ENCODE results near the gene MYOG. TPM values are rescaled to one million over a fixed set of nuclear protein-coding genes. Genes with fewer than 3 reads are reported as not detected.

The MYOG gene
- total and polyA plus RNA-seq, 7 donors: not detected

DNA sequence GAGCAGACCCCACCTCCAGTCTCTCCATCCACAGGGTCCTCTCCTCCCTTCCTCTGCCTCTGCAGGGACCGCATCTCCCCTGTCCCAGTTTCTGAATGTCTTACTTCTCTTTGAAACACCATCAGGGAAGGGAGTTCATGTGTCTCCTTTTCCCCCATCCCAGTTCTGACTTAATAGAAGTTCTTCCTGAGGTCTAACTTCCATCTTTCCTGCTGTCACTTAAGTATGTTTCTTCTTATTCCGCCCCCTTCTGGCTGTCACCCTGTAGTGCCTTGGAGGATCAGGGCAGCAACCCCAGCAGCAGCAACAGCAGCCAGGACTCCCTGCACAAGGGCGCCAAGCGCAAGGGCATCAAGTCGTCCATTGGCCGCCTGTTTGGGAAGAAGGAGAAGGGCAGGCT lies 29.3 kb downstream of the MYOG start:
- Histone ChIP-seq H3K27me3 (no peaks in the 10 kb centered on the region), H3K4me1 (no peaks in the 10 kb centered on the region), H3K9me3 (no peaks in the 10 kb centered on the region), H3K27ac (no peak overlapping the region), H3K4me3 (no peak overlapping the region), H3K36me3 (no peaks in the 10 kb centered on the region)
- intact Hi-C loops (cut with DNase I): no loop called here
- WGBS, 2 donors: 91 to 96% methylated on average over 6 of the region's 6 CpGs
- TF ChIP-seq POLR2A (IDR thresholded peaks at IDR 0.05) (no peak), POLR2AphosphoS5 (IDR thresholded peaks at IDR 0.05) (no peak), EP300 (IDR thresholded peaks at IDR 0.05) (no peak)
- TF ChIP-seq, protein P1, sequence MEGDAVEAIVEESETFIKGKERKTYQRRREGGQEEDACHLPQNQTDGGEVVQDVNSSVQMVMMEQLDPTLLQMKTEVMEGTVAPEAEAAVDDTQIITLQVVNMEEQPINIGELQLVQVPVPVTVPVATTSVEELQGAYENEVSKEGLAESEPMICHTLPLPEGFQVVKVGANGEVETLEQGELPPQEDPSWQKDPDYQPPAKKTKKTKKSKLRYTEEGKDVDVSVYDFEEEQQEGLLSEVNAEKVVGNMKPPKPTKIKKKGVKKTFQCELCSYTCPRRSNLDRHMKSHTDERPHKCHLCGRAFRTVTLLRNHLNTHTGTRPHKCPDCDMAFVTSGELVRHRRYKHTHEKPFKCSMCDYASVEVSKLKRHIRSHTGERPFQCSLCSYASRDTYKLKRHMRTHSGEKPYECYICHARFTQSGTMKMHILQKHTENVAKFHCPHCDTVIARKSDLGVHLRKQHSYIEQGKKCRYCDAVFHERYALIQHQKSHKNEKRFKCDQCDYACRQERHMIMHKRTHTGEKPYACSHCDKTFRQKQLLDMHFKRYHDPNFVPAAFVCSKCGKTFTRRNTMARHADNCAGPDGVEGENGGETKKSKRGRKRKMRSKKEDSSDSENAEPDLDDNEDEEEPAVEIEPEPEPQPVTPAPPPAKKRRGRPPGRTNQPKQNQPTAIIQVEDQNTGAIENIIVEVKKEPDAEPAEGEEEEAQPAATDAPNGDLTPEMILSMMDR (IDR thresholded peaks at IDR 0.05): no peak
- DNase-seq: no peak

DNA sequence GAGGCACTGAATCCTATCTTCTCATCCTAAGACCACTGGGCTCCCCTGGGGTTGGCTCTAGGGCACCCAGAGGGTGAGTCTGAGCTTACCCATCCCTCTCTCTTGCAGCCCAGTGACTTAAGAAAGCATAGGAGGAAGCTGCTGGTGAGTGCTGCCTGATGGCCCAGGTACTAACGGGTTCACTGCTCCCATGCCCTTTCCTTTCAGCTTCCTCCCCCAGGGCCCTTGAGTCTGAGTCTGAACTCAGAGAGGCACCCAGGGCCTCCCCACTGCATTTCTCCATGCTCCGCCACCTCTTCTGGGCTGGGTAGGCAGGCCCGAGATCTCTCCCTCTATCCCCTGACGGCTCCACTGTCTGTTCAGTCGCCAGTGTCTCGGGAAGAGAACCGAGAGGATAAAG lies 29.8 kb downstream of the MYOG start:
- no peak for DNase-seq
- no peaks in the 10 kb centered on the region for H3K9me3 ChIP-seq
- TF ChIP-seq EP300 (IDR thresholded peaks at IDR 0.05): no peak
- no peak for TF ChIP-seq POLR2A (IDR thresholded peaks at IDR 0.05)
- no peak for TF ChIP-seq POLR2AphosphoS5 (IDR thresholded peaks at IDR 0.05)
- TF ChIP-seq, protein P1 (IDR thresholded peaks at IDR 0.05): no peak
- no peaks in the 10 kb centered on the region for H3K36me3 ChIP-seq
- 82% methylated on average over 7 of the region's 7 CpGs for WGBS, 2 donors
- intact Hi-C loops (cut with DNase I): no loop called here
- no peaks in the 10 kb centered on the region for H3K27me3 ChIP-seq
- H3K4me3 ChIP-seq: no peak overlapping the region
- no peak overlapping the region for H3K27ac ChIP-seq
- no peaks in the 10 kb centered on the region for H3K4me1 ChIP-seq

DNA sequence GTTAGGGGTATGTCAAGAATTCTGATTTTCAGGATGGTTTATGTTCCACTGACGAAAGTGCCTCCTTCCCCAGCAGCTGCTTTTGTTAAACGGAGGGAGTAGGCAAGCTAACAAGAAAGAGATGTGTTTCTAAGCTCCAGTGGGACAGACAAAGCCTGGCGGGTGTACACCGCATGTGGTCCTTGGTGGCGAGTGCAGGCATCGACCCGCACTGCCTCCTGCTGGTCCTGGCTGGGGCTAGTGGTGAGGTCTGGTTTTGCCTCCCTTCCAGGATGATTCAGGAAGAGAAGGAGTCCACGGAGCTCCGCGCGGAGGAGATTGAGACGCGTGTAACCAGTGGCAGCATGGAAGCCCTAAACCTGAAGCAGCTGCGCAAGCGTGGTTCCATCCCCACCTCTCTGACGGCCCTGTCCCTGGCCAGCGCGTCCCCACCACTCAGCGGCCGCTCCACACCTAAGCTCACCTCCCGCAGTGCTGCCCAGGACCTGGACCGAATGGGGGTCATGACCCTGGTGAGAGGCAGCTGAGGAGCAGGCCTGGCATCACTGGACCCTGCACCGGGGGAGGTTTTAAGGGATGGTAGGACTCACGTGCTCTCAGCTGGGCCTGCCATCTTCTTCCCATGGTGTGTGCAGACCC lies 30.5 kb downstream of the MYOG start:
- H3K9me3 ChIP-seq: no peaks in the 10 kb centered on the region
- H3K27ac ChIP-seq: no peak overlapping the region
- no peak for DNase-seq
- TF ChIP-seq POLR2A (IDR thresholded peaks at IDR 0.05) (no peak), POLR2AphosphoS5 (IDR thresholded peaks at IDR 0.05) (no peak), EP300 (IDR thresholded peaks at IDR 0.05) (no peak)
- TF ChIP-seq, protein P1 (IDR thresholded peaks at IDR 0.05): no peak
- H3K4me1 ChIP-seq: no peaks in the 10 kb centered on the region
- intact Hi-C loops (cut with DNase I): no loop called here
- 91 to 93% methylated on average over 24 of the region's 24 CpGs for WGBS, 2 donors
- no peaks in the 10 kb centered on the region for H3K36me3 ChIP-seq
- no peaks in the 10 kb centered on the region for H3K27me3 ChIP-seq
- no peak overlapping the region for H3K4me3 ChIP-seq

DNA sequence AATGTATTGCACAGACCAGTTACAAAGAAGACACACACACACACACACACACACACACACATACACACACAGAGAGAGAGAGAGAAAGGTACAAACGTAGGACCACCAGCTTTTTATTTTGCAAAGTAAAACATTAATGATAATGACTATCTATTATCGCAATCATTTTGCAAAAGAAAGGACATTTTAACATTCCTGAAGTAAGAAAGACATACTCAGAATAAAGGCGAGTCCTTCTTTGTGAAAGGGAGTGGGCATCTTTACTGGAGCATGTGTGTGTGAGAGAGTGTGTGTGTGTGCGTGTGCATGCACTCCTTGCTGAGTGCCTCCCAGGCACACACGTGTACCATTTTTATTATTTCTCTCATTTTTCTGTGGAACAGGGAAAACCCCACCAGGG lies 31.2 kb downstream of the MYOG start:
- no peaks in the 10 kb centered on the region for H3K36me3 ChIP-seq
- H3K4me3 ChIP-seq: no peak overlapping the region
- intact Hi-C loops (cut with DNase I): no loop called here
- no peak for DNase-seq
- no peaks in the 10 kb centered on the region for H3K4me1 ChIP-seq
- TF ChIP-seq, protein P1 (IDR thresholded peaks at IDR 0.05): no peak
- no peak for TF ChIP-seq EP300 (IDR thresholded peaks at IDR 0.05)
- no peak for TF ChIP-seq POLR2A (IDR thresholded peaks at IDR 0.05)
- no peak for TF ChIP-seq POLR2AphosphoS5 (IDR thresholded peaks at IDR 0.05)
- H3K27ac ChIP-seq: no peak overlapping the region
- H3K27me3 ChIP-seq: no peaks in the 10 kb centered on the region
- WGBS, 2 donors: 78 to 89% methylated on average over 5 of the region's 5 CpGs
- no peaks in the 10 kb centered on the region for H3K9me3 ChIP-seq

DNA sequence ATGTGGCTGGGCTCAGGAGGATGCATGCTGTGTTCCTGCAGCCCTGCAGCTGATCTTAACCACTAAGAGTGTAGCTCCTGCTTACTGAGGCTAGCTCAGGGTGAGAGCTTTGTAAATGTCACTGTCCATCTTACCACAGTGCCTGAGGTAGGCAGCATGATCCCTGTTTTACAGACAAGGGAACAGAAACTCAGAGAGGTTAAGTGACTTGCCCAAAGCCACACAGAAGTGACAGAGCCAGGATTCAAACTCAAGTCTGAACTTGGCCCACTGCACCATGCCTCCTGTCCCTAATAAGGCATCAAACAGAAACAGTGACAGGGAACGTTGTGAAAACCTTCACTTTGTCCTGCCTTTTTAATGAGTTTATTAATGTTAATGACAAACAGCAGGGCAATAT lies 31.6 kb downstream of the MYOG start:
- no peak for DNase-seq
- WGBS, 2 donors: 57 to 68% methylated on average over 1 of the region's 1 CpG
- Histone ChIP-seq H3K4me1 (no peaks in the 10 kb centered on the region), H3K36me3 (no peaks in the 10 kb centered on the region), H3K27me3 (no peaks in the 10 kb centered on the region), H3K27ac (no peak overlapping the region), H3K4me3 (no peak overlapping the region), H3K9me3 (no peaks in the 10 kb centered on the region)
- TF ChIP-seq, protein P1 (IDR thresholded peaks at IDR 0.05): no peak
- TF ChIP-seq POLR2AphosphoS5 (IDR thresholded peaks at IDR 0.05) (no peak), POLR2A (IDR thresholded peaks at IDR 0.05) (no peak)
- intact Hi-C loops (cut with DNase I): no loop called here
